A549 (cell line): Measurements from ENCODE around the gene TRIM7.

Source experiments
- CBX2 ChIP-seq: fragments of 200-600 bp; sonication (generic); IDR thresholded peaks from 2 replicates; pipeline ENCODE4 v1.6.1; 2016; ENCODE audit warnings: low read depth, mild to moderate bottlenecking, borderline replicate concordance
- JUN ChIP-seq, 2 experiments: fragments of >200 bp; sonication (Bioruptor Twin); formaldehyde crosslinking; IDR thresholded peaks; 2 replicates in 1 of 2; 3 replicates in 1 of 2; pipeline ENCODE4 v1.6.1; 2016 to 2017
- JUNB ChIP-seq: fragments of >200 bp; sonication (Bioruptor Twin); formaldehyde crosslinking; IDR thresholded peaks from 2 replicates; pipeline ENCODE4 v1.6.1; 2016
- KDM1A ChIP-seq: fragments of 200-600 bp; sonication (generic); IDR thresholded peaks from 2 replicates; pipeline ENCODE4 v1.6.1; 2016; ENCODE audit warnings: low read depth, mild to moderate bottlenecking
- MYC ChIP-seq: IDR thresholded peaks from 2 replicates; pipeline ENCODE4 v1.6.1; 2012; ENCODE audit warnings: mild to moderate bottlenecking, inconsistent platforms, low read length, improper control_type of control experiment, borderline replicate concordance
- POLR2A ChIP-seq: IDR thresholded peaks from 2 replicates; pipeline ENCODE4 v1.6.1; 2012; ENCODE audit warnings: mild to moderate bottlenecking, low read length
- RAD21 ChIP-seq, 2 experiments: fragments of >200 bp in 1 of 2; sonication (Bioruptor Twin) in 1 of 2; formaldehyde crosslinking in 1 of 2; IDR thresholded peaks in 1 of 2; conservative IDR thresholded peaks in 1 of 2; 2 replicates in 1 of 2; 3 replicates in 1 of 2; pipeline ENCODE4 v1.6.1; 2012 to 2018; ENCODE audit warnings: inconsistent platforms in 1 of 2
- SREBF2 ChIP-seq: fragments of 450-650 bp; IDR thresholded peaks from 2 replicates; pipeline ENCODE4 v1.6.1; 2014; ENCODE audit warnings: mild to moderate bottlenecking, moderate library complexity
- TFCP2L1 ChIP-seq: fragments of 250-450 bp; sonication (Bioruptor Pico); IDR thresholded peaks from 2 replicates; pipeline ENCODE4 v1.5.0; 2021; ENCODE audit warnings: mild to moderate bottlenecking
- TP53 ChIP-seq: fragments of 250-450 bp; sonication (Bioruptor Pico); IDR thresholded peaks from 2 replicates; pipeline ENCODE4 v1.5.0; 2021; ENCODE audit warnings: mild to moderate bottlenecking, moderate library complexity
- TF ChIP-seq, protein P1 (sequence below): fragments of >200 bp; sonication (Bioruptor Twin); formaldehyde crosslinking; IDR thresholded peaks from 3 replicates; pipeline ENCODE4 v1.5.1; 2016

DNA sequence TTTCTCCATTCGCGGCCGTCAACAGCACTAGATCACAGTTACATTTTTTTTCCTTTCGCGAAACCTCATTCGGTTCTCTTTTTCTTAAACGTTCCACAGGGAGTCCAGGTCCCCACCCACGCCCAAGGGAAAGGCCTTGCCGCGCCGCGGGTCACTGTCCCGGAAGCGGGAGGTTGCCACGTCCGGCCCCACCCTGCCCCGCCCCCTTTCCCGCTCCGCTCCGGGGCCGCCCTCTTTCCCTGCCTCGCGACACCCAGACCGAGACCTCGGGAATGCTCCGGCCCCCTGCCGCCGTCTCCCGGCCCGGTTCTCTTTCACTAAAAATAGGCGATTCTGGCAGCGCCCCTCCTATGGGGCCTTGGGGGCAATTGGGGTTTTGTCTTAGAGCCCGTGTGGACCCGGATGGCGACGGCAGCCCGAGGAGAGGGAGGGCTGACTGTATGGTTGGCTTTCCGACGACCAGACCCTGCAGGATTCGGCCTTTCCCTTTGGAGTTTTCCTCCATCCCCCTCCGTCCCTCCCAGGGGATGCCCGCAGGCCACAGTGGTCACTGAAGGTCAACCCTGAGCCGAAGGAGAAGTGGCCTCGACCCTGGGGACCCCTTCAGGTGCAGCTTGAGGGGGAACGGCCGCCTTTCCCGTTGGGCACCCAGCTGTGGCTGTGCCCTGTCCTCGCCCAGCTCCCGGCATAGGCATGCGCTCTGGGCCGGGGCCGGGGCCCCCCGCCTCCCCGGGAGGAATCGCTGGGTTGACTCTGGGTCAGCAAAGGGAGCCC is 41.5 kb upstream of the TRIM7 start:
- TF ChIP-seq CBX2 (no peak), POLR2A (peak; percentile 48), JUN (IDR thresholded peaks at IDR 0.05) (peak; percentile 52 to 92; a peak in 4 of 5 replicates), KDM1A (no peak), RAD21 (conservative IDR thresholded peaks at IDR 0.05 in 1 of 2, IDR thresholded peaks at IDR 0.05 in 1 of 2) (no peak), SREBF2 (no peak), JUNB (no peak), MYC (no peak; the same call in 1 of the 2 replicates), TFCP2L1 (CRISPR knock-in tag) (no peak), TP53 (CRISPR knock-in tag) (no peak)
- TF ChIP-seq, protein P1, sequence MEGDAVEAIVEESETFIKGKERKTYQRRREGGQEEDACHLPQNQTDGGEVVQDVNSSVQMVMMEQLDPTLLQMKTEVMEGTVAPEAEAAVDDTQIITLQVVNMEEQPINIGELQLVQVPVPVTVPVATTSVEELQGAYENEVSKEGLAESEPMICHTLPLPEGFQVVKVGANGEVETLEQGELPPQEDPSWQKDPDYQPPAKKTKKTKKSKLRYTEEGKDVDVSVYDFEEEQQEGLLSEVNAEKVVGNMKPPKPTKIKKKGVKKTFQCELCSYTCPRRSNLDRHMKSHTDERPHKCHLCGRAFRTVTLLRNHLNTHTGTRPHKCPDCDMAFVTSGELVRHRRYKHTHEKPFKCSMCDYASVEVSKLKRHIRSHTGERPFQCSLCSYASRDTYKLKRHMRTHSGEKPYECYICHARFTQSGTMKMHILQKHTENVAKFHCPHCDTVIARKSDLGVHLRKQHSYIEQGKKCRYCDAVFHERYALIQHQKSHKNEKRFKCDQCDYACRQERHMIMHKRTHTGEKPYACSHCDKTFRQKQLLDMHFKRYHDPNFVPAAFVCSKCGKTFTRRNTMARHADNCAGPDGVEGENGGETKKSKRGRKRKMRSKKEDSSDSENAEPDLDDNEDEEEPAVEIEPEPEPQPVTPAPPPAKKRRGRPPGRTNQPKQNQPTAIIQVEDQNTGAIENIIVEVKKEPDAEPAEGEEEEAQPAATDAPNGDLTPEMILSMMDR, result no peak
